ENCODE measurements around the gene LZTS2.

Gene LZTS2

DNA sequence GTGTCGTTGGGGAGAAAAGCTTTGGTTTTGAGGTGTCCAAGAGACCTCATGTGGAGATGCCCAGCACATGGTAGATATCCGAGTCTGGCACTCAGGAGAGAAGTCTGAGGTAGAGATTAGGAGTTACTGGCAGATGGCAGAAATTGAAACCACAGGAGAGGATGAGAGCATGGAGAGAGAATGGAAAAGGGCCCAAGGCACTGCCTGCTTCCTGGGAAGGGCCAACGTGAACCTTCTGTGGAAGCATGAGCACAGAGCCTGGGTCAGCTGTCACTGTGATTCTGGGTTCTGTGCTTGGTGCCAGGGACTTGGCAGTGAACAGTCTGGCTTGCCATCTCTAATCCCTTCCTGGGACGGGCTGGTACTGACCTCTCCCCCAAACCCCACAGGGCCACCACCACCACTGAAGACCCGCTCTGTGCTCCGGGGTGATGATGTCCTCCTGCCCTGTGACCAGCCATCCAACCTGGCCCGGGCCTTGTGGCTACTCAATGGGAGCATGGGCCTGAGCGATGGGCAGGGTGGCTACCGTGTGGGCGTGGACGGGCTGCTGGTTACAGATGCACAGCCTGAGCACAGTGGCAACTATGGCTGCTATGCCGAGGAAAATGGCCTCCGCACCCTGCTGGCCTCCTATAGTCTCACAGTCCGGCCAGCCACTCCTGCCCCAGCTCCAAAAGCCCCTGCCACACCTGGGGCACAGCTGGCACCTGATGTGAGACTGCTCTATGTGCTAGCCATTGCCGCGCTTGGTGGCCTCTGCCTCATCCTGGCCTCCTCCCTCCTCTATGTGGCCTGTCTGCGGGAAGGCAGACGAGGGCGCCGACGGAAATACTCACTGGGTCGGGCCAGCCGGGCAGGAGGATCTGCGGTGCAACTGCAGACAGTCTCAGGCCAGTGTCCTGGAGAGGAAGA, 16.4 kb upstream of the LZTS2 start:
- peaks cover 11% of the 10 kb centered on the region; the same call in 1 of the 2 replicates for H4K20me1 ChIP-seq (ENCODE audit: insufficient read depth, low read length)
- peaks cover 21% of the 10 kb centered on the region for H3K4me1 ChIP-seq (ENCODE audit: insufficient read depth, low read length)

DNA sequence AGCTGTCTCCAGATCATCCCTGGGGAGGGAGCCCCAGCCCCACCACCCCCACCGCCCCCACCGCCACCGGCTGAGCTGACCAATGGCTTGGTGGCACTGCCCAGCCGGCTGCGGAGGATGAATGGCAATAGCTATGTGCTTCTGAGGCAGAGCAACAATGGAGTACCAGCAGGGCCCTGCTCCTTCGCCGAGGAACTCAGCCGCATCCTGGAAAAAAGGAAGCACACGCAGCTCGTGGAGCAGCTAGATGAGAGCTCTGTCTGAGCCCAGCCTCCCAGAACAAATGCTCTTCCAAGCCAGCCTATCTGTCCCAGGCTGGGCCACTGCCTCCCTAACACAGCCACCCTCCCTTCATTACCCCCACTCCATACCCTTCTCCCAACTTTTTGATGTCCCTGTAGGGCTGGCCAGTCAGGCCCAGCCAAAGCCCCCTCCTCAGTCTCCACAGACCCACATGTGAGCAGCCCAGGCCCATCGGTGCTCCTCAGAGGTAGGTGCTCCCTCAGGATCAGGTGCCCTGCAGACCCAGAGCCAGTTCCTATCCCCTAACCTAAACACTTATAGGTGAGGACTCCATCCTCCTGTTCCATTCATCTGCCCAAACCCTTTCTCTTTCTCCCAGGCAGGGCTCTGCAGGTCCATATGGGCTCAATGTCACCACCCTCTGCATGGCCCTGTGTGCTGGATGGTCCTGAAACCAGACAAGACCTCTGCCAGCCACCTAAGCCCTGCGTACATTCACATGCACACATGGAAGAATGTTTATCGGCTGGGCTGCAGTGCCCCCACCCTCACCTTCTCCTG, 15.5 kb upstream of the LZTS2 start:
- Histone ChIP-seq H3K4me2 (ENCODE audit: insufficient read depth, low read length) (no peak overlapping the region), H2AFZ (ENCODE audit: low read depth, low read length) (no peak overlapping the region), H3K4me3 (ENCODE audit: low read depth in 1 of 2, low read length in 2 of 2) (no peak overlapping the region), H3K27ac (ENCODE audit: low read length) (no peak overlapping the region), H3K27me3 (ENCODE audit: insufficient read depth, low read length, poor library complexity) (no peaks in the 10 kb centered on the region), H3K9me3 (ENCODE audit: insufficient read depth, low read length, severe bottlenecking) (no peaks in the 10 kb centered on the region), H3K4me1 (ENCODE audit: insufficient read depth, low read length) (peaks cover 30% of the 10 kb centered on the region), H4K20me1 (ENCODE audit: insufficient read depth, low read length) (peaks cover 20% of the 10 kb centered on the region; the same call in 1 of the 2 replicates), H3K36me3 (ENCODE audit: insufficient read depth, low read length) (peaks cover 45% of the 10 kb centered on the region), H3K9ac (ENCODE audit: low read depth, low read length) (no peak overlapping the region), H3K79me2 (ENCODE audit: insufficient read depth, low read length) (peaks cover 37% of the 10 kb centered on the region)
- no peak for ATAC-seq (ENCODE audit: insufficient read depth, low read depth)
- TF ChIP-seq CTCF (IDR thresholded peaks at IDR 0.05; ENCODE audit: borderline replicate concordance, extremely low read depth, low read length, poor library complexity, severe bottlenecking) (no peak), EZH2 (IDR thresholded peaks at IDR 0.05; ENCODE audit: borderline replicate concordance, low read depth, low read length, severe bottlenecking) (no peak)
- no peak for DNase-seq

More for the DNA sequence above, 16.4 kb upstream of the LZTS2 start:
- Histone ChIP-seq H3K36me3 (ENCODE audit: insufficient read depth, low read length) (peaks cover 37% of the 10 kb centered on the region), H3K79me2 (ENCODE audit: insufficient read depth, low read length) (peaks cover 28% of the 10 kb centered on the region), H3K27ac (ENCODE audit: low read length) (no peak overlapping the region), H3K27me3 (ENCODE audit: insufficient read depth, low read length, poor library complexity) (no peaks in the 10 kb centered on the region), H2AFZ (ENCODE audit: low read depth, low read length) (no peak overlapping the region), H3K9ac (ENCODE audit: low read depth, low read length) (no peak overlapping the region), H3K4me2 (ENCODE audit: insufficient read depth, low read length) (no peak overlapping the region), H3K4me3 (ENCODE audit: low read depth in 1 of 2, low read length in 2 of 2) (no peak overlapping the region), H3K9me3 (ENCODE audit: insufficient read depth, low read length, severe bottlenecking) (no peaks in the 10 kb centered on the region)
- DNase-seq (no peak), ATAC-seq (ENCODE audit: insufficient read depth, low read depth) (no peak)
- no peak for TF ChIP-seq CTCF (IDR thresholded peaks at IDR 0.05; ENCODE audit: borderline replicate concordance, extremely low read depth, low read length, poor library complexity, severe bottlenecking)

DNA sequence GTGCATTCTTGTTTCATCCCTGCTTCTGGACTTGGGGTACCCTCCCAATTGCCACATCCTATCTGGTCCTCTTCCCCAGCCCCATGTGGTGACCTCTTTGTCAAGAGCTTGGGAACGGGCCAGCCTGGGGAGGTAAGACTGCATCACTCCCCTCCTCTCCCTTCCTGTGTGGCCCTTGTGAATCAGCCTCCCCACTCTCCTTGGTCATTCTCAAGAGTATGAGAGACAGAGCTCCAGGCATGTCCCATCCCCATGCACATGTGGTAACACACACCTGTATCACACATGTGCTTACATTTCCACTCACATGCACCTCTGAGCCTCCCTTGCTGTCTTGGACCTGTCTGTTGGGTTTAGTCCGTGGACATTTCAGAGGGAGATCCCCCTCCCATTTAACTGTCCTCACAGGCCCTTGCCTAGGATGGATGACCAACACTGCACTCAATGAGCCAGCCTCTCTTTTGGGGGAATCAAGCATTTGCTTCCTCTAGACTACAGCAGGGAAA, 14.9 kb upstream of the LZTS2 start:
- H3K9ac ChIP-seq (ENCODE audit: low read depth, low read length), result no peak overlapping the region
- H3K79me2 ChIP-seq (ENCODE audit: insufficient read depth, low read length), result peaks cover 44% of the 10 kb centered on the region
- no peak for ATAC-seq (ENCODE audit: insufficient read depth, low read depth)
- no peak overlapping the region for H2AFZ ChIP-seq (ENCODE audit: low read depth, low read length)
- no peak overlapping the region for H3K4me2 ChIP-seq (ENCODE audit: insufficient read depth, low read length)
- peaks cover 26% of the 10 kb centered on the region; the same call in 1 of the 2 replicates for H4K20me1 ChIP-seq (ENCODE audit: insufficient read depth, low read length)
- TF ChIP-seq EZH2 (IDR thresholded peaks at IDR 0.05; ENCODE audit: borderline replicate concordance, low read depth, low read length, severe bottlenecking) (no peak), CTCF (IDR thresholded peaks at IDR 0.05; ENCODE audit: borderline replicate concordance, extremely low read depth, low read length, poor library complexity, severe bottlenecking) (no peak)
- no peak overlapping the region for H3K27ac ChIP-seq (ENCODE audit: low read length)
- no peak overlapping the region for H3K4me3 ChIP-seq (ENCODE audit: low read depth in 1 of 2, low read length in 2 of 2)
- H3K36me3 ChIP-seq (ENCODE audit: insufficient read depth, low read length), result peaks cover 51% of the 10 kb centered on the region
- H3K4me1 ChIP-seq (ENCODE audit: insufficient read depth, low read length), result peaks cover 36% of the 10 kb centered on the region
- H3K27me3 ChIP-seq (ENCODE audit: insufficient read depth, low read length, poor library complexity), result no peaks in the 10 kb centered on the region
- no peak for DNase-seq
- H3K9me3 ChIP-seq (ENCODE audit: insufficient read depth, low read length, severe bottlenecking), result no peaks in the 10 kb centered on the region
